AG09319 (cell line): ENCODE measurements around the gene FAM184A.

Experiments used
- DNase-seq: peaks from one replicate; pipeline ENCODE4 v3.0.0-alpha.2; 2010; ENCODE audit warnings: low read depth; ENCODE audit errors: extremely low read depth
- TF ChIP-seq, protein P1 (sequence below): IDR thresholded peaks from 2 replicates; pipeline ENCODE4 v1.5.1; 2011; ENCODE audit warnings: low read depth, mild to moderate bottlenecking, inconsistent platforms, low read length, moderate library complexity

Gene FAM184A

DNA sequence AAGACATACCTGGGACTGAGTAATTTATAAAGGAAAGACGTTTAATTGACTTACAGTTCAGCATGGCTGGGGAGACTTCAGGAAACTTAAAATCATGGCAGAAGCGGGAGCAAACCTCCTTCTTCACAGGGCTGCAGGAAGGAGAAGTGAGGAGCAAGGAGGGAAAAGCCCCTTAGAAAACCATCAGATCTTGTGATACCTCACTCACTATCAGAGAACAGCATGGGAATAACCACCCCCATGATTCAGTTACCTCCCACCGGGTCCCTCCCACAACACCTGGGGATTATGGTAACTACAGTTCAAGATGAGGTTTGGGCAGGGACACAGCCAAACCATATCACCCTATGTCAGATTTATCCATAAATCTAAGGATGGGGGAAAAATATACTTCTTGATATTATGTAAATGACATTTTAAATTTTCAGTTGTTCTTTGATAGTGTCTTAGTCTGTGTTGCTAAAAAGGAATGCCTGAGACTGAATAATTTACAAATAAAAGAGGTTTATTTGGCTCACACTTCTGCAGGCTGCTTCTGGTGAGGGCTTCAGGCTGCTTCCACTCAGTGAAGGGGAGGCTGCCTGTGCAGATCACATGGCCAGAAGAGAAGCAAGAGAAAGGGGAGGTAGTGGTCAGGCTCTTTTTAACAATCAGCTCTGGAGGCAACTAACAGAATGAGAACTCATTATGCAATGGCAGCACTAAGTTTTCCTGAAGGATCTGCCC lies 142.3 kb downstream of the FAM184A start:
- no peak for DNase-seq
- TF ChIP-seq, protein P1, sequence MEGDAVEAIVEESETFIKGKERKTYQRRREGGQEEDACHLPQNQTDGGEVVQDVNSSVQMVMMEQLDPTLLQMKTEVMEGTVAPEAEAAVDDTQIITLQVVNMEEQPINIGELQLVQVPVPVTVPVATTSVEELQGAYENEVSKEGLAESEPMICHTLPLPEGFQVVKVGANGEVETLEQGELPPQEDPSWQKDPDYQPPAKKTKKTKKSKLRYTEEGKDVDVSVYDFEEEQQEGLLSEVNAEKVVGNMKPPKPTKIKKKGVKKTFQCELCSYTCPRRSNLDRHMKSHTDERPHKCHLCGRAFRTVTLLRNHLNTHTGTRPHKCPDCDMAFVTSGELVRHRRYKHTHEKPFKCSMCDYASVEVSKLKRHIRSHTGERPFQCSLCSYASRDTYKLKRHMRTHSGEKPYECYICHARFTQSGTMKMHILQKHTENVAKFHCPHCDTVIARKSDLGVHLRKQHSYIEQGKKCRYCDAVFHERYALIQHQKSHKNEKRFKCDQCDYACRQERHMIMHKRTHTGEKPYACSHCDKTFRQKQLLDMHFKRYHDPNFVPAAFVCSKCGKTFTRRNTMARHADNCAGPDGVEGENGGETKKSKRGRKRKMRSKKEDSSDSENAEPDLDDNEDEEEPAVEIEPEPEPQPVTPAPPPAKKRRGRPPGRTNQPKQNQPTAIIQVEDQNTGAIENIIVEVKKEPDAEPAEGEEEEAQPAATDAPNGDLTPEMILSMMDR: no peak

DNA sequence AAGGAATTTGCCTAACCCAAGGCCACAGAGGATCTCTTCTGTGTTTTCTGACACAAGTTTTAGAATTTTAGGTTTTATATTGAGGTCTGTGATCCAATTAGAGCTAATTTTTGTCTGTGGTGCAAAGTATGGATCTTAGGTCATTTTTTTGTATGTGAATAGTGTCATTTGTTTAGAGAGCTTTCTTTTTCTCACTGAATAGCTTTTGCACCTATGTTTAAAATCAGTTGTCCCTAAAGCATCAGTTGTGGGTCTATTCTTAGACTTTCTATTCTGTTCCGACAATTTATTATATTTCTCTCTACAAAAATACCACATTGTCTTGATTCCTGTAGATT lies 143.2 kb downstream of the FAM184A start:
- DNase-seq: no peak
- TF ChIP-seq, protein P1: no peak

DNA sequence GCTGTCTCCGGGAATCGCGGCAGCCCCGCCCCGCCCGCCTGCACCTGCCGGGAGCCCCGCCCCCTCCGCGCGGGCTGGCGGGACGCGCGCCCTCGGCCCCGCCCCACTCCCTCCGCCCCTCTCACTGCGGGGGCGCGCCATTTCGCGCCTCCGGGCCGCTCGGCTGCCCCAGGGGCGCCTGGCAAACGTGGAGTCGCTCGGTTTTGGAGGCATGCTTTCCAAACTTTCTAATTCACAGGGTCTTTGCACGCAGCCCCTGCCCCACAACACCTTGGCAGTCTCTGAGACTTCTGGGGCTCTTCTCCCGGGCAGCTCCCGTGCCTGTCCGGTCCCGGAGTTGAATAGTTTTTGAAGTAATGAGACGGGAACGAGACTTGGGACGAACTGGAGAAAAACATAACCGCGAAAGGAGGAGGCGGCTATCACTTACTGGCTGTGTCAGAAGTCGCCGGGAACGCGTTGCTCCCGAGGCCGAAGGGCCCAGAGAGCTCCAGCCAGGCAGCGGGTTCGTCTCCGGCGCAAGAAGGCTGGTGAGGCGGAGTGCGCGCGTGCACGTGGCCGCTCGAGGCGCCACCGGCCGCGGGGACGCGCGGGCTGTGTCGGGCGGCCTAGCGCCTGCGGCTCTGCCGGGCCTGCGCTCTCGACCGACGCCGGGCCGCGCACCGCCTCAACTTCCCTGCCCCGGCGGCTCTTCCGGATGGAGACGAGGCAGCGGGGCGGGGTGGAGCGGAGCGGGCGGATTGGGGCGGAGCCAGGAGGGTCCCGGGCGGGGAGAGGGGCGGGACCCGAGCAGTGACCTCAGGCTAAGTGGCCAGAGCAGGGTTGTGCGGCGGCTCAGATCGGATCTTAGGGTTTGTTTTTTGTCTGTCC lies 143.8 kb downstream of the FAM184A start, which contains the start of gene MCM9:
Gene MCM9, minus strand, starts transcription at position 699 of the 870 bp plus-strand sequence. CDS start 3,436 bp downstream, outside the sequence.
- peak; percentile 44 for DNase-seq
- TF ChIP-seq, protein P1: no peak

DNA sequence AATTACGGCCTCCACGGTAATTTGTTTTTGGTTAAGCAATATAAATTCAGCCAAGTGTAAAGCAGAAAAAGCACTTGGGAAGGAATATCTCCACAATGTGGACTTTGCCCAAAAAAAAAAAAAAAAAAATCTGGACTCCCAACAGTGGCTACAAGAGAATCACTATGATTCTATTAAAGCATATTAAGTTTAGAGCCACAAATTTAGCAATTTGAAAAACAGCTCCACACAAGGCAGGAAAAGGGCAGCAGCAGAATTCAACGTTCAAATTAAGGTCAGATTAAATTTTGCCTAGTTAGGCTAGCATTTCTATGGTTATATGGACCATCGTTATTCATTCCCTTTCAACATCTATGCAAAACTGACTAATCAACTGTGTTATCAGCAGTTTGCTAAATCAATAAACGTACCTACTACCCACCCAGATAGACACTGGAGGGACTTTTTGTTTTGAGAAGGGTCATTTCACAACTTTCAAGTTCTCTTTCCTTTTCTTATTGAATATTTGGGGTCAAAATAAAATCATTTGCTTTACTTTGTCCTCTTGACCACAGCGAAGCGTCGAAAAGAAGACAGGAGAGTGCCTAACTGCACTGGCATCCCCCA lies 144.5 kb downstream of the FAM184A start:
- no peak for DNase-seq
- TF ChIP-seq, protein P1: no peak

DNA sequence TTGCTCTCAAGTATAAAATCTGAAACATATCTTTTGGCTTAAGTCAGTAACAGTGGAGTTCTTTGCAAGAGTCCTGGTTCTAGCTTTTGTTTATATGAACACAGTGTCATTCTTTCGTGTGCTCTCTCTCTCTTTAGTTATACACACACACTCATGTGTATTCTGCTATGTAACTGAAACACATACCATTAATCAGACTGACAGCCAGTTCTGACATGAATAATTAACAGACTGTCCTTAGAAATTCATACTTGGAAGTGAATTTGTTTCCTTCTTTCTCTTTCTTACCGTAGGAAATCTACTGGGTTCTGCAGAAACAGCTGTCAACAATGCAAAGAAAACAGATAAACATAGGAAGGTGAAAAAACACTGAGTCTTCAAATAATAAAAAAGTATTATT lies 146.0 kb downstream of the FAM184A start:
- no peak for DNase-seq
- TF ChIP-seq, protein P1: no peak

DNA sequence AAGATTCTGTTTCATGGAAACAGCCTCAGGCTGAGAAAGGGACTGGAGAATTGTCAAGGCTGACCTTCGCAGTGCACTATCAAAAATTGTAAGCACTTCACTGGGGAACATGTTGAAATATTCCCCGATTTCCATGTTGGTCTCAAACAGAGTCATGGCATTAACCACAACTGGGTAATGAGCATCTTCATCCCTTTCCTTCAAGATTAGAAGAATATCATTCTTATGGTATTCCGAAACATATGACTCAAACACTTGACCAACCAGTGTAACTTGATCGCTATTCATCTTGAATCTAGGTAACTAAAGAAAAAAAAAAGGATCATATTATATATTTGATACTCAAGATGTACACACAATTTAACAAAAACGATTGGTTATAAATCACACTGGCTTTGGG lies 147.0 kb downstream of the FAM184A start:
- TF ChIP-seq, protein P1: no peak
- DNase-seq: no peak

DNA sequence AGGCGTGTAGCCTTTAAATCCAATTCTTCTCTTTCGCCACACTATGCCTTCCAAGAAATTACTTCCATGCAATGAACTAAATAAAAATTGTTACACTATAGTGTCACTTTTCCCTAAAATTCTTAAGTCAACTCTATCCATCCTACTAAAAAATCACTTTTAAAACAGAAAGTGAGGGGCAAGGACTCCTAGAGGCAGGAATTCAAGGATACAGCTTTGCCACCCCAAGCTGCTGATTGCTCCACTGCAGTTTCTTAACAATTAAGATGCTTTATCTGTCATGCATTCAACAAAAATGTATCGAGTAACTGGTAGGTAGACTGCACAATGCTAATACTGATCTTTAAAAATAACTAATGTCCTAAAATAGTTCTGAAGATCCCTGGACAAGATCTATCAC lies 147.8 kb downstream of the FAM184A start:
- TF ChIP-seq, protein P1: no peak; the same call in 1 of the 2 replicates
- DNase-seq: no peak
